Activated CD4-positive, alpha-beta memory T cell treated with anti-CD3 and anti-CD28 coated beads, Interleukin-2, amount 10 ng/mL, durations not matched to agents 7 days and 5 days (primary cell): ENCODE data around the gene MZF1. TPM values are rescaled to one million over a fixed set of nuclear protein-coding genes. Genes with fewer than 3 reads are reported as not detected.

Source experiments
- CTCF ChIA-PET: fragments of 350-600 bp; sonication (Branson Sonifier 250); formaldehyde crosslinking; loops from one replicate; lab custom pipeline; 2021; ENCODE audit warnings: antibody characterized with exemption, inconsistent platforms; lab: Charles Lee
- POLR2A ChIA-PET: fragments of 350-600 bp; sonication (Branson Sonifier 250); formaldehyde crosslinking; loops from one replicate; lab custom pipeline; 2021; ENCODE audit warnings: antibody characterized with exemption; lab: Charles Lee
- DNase-seq: peaks from one replicate; pipeline ENCODE4 v3.0.0-alpha.2; 2020
- H3K27ac Mint-ChIP-seq: one replicate; pipeline ENCODE4 v1.8.0; 2021; ENCODE audit warnings: mild to moderate bottlenecking, mixed read lengths
- H3K27me3 Mint-ChIP-seq: one replicate; pipeline ENCODE4 v1.8.0; 2021; ENCODE audit warnings: mixed read lengths
- H3K36me3 Mint-ChIP-seq: one replicate; pipeline ENCODE4 v1.8.0; 2021; ENCODE audit warnings: low read depth, mixed read lengths
- H3K4me1 Mint-ChIP-seq: one replicate; pipeline ENCODE4 v1.8.0; 2021; ENCODE audit warnings: mixed read lengths
- H3K4me3 Mint-ChIP-seq: one replicate; pipeline ENCODE4 v1.8.0; 2021; ENCODE audit warnings: mild to moderate bottlenecking, mixed read lengths
- H3K9me3 Mint-ChIP-seq: one replicate; pipeline ENCODE4 v1.8.0; 2021; ENCODE audit warnings: mixed read lengths
- total RNA-seq, 2 experiments: library from RNA; stranded (reverse); gene quantifications; one replicate each; pipeline ENCODE4 v1.2.3, GENCODE V29; 2021

MZF1 gene
- total RNA-seq, 2 experiments from 2014 or later, result 21.6 to 22.9 TPM

DNA sequence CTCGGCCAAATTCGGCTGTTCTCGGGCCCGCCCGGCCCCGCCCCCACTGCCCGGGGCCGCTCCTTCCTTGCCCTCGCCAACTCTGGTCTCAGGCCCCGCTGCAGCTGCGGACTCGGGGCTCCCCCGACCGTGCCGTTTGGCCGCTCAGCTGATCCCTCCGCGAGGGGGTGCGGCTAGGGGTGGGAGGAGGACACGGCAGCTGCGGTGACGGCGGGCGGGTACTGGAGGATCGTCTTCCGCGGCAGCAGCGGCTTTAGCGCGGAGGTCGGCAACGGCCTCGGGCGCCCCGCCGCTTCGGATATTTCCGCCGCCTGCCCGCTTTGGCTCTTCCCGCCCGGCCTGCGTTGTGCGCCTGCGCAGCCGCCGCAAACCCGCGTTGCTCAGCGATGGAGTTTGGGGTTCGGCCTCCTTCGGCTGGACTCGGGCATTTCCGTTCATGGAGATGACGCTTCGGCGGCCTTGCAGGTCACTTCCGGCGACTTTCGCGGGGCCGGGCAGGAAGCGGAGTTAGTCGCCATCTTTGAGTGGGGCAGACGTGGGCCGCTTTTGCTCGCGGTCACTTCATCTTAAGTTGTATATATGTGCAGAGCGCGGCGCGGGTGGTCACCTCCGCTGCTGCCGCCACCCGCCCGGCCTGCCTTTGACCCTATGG is 14.4 kb downstream of the MZF1 start:
- Mint-ChIP-seq H3K4me3 (peak overlapping the region; percentile 98), H3K27ac (peak overlapping the region; percentile 100), H3K36me3 (peaks cover 43% of the 10 kb centered on the region), H3K4me1 (peaks cover 81% of the 10 kb centered on the region), H3K9me3 (no peaks in the 10 kb centered on the region), H3K27me3 (no peaks in the 10 kb centered on the region)
- DNase-seq, result peak; percentile 100
- ChIA-PET CTCF (interaction anchor here (1.5 to 2.6 kb wide), 2 partner anchors 40 to 45 kb away, joined by 3 to 15 read pairs; partner anchors contain the start of gene ZBTB45), POLR2A (interaction anchor here (0.6 to 8.9 kb wide), 5 partner anchors 13 to 40 kb away, joined by 3 to 89 read pairs (median 46); partner anchors contain the start of genes MZF1, TRIM28 and ZBTB45)

DNA sequence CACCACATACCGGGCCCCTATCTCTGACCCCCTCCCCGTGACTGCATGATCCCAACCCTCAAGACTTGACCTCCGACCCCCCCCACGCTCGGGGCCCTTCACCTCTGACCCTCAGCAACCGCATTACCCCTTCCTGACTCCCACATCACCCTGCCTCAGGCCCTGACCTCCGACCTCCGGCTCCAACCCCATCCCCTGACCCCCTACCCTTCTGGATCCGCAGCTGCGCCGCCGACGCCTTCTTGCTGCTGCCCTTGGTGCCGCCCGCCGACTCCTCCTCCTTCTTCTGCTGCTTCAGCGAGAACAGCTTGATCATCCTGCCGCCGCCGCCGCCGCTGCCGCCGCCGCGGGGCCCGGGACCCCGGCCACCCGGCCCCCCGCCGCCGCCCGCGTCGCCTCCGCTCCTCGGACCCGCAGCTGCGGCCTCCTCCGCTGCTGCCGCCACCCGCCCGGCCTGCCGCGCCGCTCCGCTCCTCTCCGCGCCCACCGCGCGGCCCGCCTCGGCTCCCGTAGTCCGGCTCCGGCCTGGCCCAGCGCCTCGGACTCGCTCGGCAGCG is 15.0 kb downstream of the MZF1 start, which contains the start of gene UBE2M:
Gene UBE2M, minus strand, starts transcription at position 546 of the 557 bp plus-strand sequence. Its CDS starts 230 bp downstream, at position 316.
- H3K4me1 Mint-ChIP-seq, result peaks cover 78% of the 10 kb centered on the region
- no peaks in the 10 kb centered on the region for H3K27me3 Mint-ChIP-seq
- H3K27ac Mint-ChIP-seq, result peak within 1 kb of the TSS; percentile 100
- peaks cover 47% of the 10 kb centered on the region for H3K36me3 Mint-ChIP-seq
- H3K9me3 Mint-ChIP-seq, result no peaks in the 10 kb centered on the region
- POLR2A ChIA-PET, result interaction anchor here (0.6 to 8.9 kb wide), 5 partner anchors 12 to 44 kb away, joined by 3 to 89 read pairs (median 12); partner anchors contain the start of genes TRIM28 and ZBTB45
- peak within 1 kb of the TSS; percentile 98 for H3K4me3 Mint-ChIP-seq
- peak; percentile 72 for DNase-seq
- CTCF ChIA-PET, result interaction anchor here (1.5 to 2.6 kb wide), 2 partner anchors 39 to 44 kb away, joined by 3 to 15 read pairs; partner anchors contain the start of gene ZBTB45

DNA sequence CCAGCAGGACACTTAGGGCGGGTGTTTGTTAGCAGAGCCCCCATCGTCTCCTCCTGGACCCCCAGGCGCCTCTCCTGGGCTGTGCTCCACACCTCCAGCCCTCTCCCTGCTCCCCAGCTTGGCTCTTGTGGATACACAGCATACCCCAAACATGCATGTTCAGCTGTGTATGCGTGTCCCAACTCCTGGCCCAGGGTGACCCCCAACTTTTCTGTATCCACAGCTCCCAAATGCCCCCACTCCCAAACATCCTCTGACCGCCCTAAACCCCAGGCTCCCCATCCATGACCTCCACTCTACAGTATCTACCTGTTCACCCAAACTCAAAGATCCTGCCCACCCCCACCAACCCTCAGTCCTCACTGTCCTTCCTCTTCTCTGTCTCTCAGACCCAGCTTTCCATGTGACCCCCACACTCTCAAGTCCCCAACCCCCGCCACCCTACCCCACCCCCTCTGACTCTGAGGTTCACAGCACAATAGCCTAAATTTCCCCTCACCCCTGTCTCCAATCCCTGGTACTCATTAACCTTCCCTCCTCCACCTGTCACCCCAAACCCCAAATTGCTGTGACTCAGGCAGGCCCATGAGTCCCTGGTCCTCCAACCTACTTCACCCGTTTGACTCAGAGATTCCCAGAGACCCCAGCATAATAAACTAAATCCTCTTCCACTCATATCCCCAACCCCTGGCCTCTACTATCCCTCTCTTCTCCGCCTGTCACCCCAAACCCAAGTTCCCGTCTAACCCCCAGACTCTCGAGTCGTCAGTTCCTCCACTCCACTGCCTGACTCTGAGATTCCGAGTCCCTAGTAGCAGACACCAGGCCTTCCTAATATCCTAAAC is 15.7 kb downstream of the MZF1 start:
- Mint-ChIP-seq H3K27me3 (no peaks in the 10 kb centered on the region), H3K4me3 (peak overlapping the region; percentile 98), H3K4me1 (peaks cover 80% of the 10 kb centered on the region), H3K36me3 (peaks cover 53% of the 10 kb centered on the region), H3K27ac (peak overlapping the region; percentile 96), H3K9me3 (no peaks in the 10 kb centered on the region)
- no peak for DNase-seq
- ChIA-PET CTCF (no interaction called here), POLR2A (interaction anchor here (0.9 to 8.9 kb wide), 6 partner anchors 12 to 43 kb away, joined by 3 to 89 read pairs (median 8); partner anchors contain the start of genes MZF1, TRIM28 and ZBTB45)

DNA sequence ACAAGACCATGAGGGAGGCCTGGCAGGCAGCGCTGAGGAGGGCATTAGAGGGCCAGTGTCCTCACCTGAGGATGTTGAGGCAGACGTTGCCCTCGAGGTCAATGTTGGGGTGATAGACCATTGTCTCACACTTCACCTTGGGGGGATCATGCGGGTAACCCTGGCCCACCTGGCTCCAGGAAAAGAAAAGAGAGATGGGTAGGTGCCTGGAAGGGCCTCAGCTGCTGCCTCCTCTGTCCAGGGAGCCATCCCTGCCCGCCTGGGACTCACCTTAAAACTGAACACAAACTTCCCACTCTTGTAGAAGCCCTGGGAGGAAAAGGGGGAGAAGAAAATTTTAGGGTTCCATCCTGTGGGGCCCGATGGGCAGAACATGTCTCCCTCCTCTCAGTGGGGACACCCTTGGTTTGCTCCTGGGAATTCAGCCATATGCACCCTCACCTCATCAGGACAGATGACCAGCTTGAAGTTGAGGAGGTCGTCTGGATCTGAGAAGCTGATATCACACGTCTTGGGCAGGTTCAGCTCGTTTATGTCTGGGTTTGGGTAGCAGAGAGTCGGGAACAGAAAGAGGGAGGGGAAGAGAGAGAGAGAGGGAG is 16.4 kb downstream of the MZF1 start:
- ChIA-PET POLR2A (interaction anchor here (0.9 to 8.9 kb wide), 4 partner anchors 11 to 38 kb away, joined by 3 to 89 read pairs (median 28); partner anchors contain the start of genes MZF1, TRIM28 and ZBTB45), CTCF (no interaction called here)
- Mint-ChIP-seq H3K36me3 (peaks cover 58% of the 10 kb centered on the region), H3K9me3 (no peaks in the 10 kb centered on the region), H3K27ac (peak overlapping the region; percentile 96), H3K4me3 (peak overlapping the region; percentile 98), H3K4me1 (peaks cover 75% of the 10 kb centered on the region), H3K27me3 (no peaks in the 10 kb centered on the region)
- no peak for DNase-seq

DNA sequence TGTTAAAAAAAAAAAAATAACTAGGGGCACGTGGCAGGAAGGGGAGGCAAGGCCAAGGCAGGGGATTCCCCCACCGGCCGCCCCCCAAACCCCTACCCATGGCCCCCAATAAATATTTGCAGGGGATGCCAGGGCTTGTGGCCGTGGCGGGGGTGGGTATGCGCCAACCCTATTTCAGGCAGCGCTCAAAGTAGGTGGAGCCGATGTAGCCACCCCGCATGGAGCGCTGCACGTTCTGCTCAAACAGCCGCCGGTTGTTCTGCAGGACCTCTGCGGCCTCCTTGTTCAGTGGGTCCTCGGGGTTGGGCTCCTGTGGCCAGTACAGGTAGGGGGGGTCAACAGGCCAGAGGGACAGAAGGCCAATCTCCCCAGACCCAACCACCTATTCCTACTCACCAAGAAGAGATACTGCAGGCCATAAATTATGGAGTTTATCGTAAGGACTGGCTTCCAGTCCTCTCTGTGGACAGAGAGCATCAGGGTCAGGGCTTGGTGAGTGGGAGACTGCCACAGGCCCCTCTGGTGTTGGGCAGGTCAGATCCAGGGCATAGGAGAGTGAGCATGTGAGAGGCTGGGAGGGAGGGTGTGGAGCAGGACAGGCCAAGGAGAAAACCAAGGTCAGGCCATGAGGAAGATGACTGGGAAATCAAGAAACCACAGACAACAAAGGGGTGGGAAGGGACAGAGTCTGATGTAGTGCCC is 17.1 kb downstream of the MZF1 start:
- peak overlapping the region; percentile 96 for H3K27ac Mint-ChIP-seq
- H3K9me3 Mint-ChIP-seq, result no peaks in the 10 kb centered on the region
- ChIA-PET POLR2A (interaction anchor here (1.3 to 8.9 kb wide), 6 partner anchors 8 to 42 kb away, joined by 7 to 89 read pairs (median 48); partner anchors contain the start of genes TRIM28 and ZBTB45), CTCF (interaction anchor here (0.6 to 3.2 kb wide), 3 partner anchors 25 to 62 kb away, joined by 3 to 39 read pairs (median 7); partner anchors contain the start of gene ZBTB45)
- H3K4me3 Mint-ChIP-seq, result peak overlapping the region; percentile 98
- peaks cover 63% of the 10 kb centered on the region for H3K36me3 Mint-ChIP-seq
- DNase-seq, result no peak
- peaks cover 69% of the 10 kb centered on the region for H3K4me1 Mint-ChIP-seq
- H3K27me3 Mint-ChIP-seq, result no peaks in the 10 kb centered on the region

DNA sequence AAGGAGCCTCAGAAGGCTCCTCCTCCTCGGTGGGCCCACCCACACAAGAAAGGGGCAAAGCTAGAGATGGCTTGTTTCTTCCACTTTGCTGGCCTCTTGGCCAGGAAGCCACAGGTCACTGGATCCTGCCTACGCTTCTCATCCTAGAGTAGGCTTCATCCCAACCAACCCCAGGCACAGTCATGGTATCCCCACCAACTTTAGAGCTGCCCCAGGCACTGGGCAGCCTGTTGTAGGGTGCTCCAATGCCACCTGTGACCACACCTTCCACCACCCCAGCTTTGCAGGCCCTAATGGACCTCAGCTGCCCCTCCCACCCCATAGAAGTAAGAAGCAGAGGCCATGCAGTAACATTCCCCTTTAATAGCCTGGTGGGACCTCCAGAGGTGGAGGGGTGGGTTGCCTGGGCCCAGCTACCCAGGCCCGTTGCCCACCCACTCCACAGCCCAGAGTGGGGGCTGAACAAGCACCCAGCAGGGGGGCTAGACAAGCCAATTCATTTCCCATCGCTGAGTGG is 17.7 kb downstream of the MZF1 start:
- Mint-ChIP-seq H3K4me1 (peaks cover 66% of the 10 kb centered on the region), H3K27me3 (no peaks in the 10 kb centered on the region), H3K4me3 (peak overlapping the region; percentile 97)

DNA sequence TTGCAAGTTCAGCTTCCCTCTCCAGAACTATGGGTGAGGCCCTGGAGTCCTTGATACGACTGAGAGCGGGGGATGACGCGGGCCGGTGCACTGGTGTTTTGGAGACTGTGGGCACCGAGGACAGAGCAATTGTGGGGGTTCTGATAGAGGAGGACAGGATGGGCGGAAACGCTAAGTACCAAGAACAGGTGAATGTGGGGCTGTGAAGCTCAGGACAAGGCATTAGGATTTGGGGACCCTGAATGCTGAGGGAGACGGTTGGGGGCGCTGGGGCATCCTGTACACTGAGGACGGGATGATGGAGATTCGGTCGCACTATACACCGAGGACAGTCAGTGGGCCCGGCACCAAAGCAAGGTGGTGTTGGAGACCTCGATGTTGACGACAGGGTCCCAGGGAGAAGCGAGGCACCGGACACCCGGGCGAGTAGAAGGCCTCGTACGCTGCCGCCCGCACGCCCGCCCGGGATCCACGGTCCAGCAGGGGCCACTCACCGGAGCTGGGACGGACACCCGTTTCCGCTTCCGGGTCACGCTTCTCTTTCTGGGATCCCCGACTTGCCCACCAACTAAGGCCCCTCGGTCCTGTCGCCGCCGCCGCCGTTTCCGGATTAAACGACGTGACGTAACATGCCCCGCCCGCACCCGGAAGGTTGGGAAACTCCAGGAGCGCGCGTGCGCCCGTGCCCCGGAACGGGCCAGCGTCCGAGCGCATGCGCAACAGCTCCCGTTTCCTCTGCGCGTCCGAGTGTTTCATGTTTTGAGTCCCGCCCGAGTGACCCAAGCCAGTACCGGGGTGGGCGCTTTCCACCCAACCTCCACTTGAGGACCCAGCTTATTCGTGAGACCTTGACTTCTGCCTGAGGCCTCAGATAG is 18.4 kb downstream of the MZF1 start, which contains the start of gene CHMP2A:
Gene CHMP2A, minus strand, starts transcription at position 612 of the 875 bp plus-strand sequence. CDS start 893 bp downstream, outside the sequence.
- H3K36me3 Mint-ChIP-seq, result peaks cover 74% of the 10 kb centered on the region
- POLR2A ChIA-PET, result interaction anchor here (1.1 to 7.2 kb wide), 13 partner anchors 8 to 326 kb away, joined by 3 to 82 read pairs (median 6); partner anchors contain the start of genes MZF1, TRIM28, ZBTB45 and ZNF497
- no peaks in the 10 kb centered on the region for H3K9me3 Mint-ChIP-seq
- H3K27ac Mint-ChIP-seq, result peak within 1 kb of the TSS; percentile 96
- H3K4me1 Mint-ChIP-seq, result peaks cover 61% of the 10 kb centered on the region
- peak; percentile 98 for DNase-seq
- H3K27me3 Mint-ChIP-seq, result no peaks in the 10 kb centered on the region
- peak within 1 kb of the TSS; percentile 97 for H3K4me3 Mint-ChIP-seq
- CTCF ChIA-PET, result interaction anchor here (0.6 to 3.2 kb wide), 8 partner anchors 11 to 61 kb away, joined by 3 to 39 read pairs (median 5); partner anchors contain the start of genes TRIM28 and ZBTB45

More for the DNA sequence above, 17.7 kb downstream of the MZF1 start:
- H3K9me3 Mint-ChIP-seq, result no peaks in the 10 kb centered on the region
- CTCF ChIA-PET, result interaction anchor here (0.6 to 3.2 kb wide), 7 partner anchors 11 to 62 kb away, joined by 3 to 39 read pairs (median 6); partner anchors contain the start of genes TRIM28 and ZBTB45
- peaks cover 69% of the 10 kb centered on the region for H3K36me3 Mint-ChIP-seq
- no peak for DNase-seq
- H3K27ac Mint-ChIP-seq, result peak overlapping the region; percentile 96
- POLR2A ChIA-PET, result interaction anchor here (1.1 to 7.2 kb wide), 10 partner anchors 8 to 169 kb away, joined by 3 to 82 read pairs (median 8); partner anchors contain the start of genes MZF1, TRIM28 and ZBTB45

DNA sequence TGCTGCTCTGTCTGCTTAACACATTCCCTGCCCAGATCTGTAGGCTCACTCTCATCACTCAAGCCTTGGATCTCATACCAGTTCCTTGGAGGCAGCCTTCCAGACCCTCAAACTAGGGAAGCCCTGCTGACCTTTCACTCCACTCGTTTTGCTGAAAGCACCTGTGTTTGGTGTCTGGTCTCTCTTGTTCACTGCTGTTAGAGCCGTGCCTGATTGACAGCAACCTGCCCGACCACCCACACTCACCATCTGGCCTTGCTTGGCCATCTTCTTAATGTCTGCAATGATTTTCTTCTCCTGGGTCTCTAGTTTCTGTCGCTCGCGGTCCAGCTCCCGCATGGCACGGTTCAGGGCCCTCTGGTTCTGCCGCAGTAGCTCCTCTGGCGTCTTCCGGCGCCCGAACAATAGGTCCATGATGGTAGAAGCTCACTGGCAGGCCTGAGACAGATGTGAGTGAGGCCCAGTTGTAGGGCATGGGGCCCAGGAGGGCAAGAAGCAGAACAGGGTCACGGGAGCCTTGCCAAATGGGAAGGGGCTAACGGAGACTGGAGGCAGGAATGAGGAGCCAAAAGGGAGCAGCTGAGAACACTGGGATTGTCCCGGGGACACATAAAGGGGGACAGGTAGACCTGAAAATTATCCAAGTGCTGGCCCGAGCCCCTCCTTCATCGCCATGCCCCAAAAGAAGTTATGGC is 19.2 kb downstream of the MZF1 start:
- Mint-ChIP-seq H3K4me3 (peak overlapping the region; percentile 97), H3K4me1 (peaks cover 54% of the 10 kb centered on the region), H3K27ac (peak overlapping the region; percentile 96), H3K36me3 (peaks cover 80% of the 10 kb centered on the region), H3K9me3 (no peaks in the 10 kb centered on the region), H3K27me3 (no peaks in the 10 kb centered on the region)
- CTCF ChIA-PET, result interaction anchor here (1.3 to 3.2 kb wide), 5 partner anchors 10 to 40 kb away, joined by 3 to 39 read pairs (median 7); partner anchors contain the start of genes TRIM28 and ZBTB45
- POLR2A ChIA-PET, result interaction anchor here (1.1 to 7.2 kb wide), 11 partner anchors 9 to 325 kb away, joined by 3 to 82 read pairs (median 6); partner anchors contain the start of genes MZF1, TRIM28, ZBTB45 and ZNF497
- no peak for DNase-seq

DNA sequence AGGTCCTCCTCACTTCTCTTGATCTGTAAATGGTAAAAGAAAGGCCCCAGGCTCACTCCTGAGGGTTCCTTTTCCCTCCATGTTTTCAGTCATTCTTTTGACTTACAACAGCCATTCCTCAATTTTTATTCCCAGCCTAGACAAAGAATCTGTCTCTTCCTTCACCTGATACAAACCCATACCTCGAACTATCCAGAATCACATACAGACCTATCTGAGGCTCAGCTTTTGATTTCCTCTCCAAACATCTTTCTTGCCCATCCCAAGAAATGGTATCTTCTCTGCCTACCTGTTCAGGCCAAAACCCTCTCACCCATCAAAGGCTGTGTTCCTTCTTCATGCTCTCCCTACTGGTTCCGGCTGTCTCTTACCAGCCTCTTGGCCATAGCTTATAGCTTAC is 20.5 kb downstream of the MZF1 start:
- Mint-ChIP-seq H3K36me3 (peaks cover 83% of the 10 kb centered on the region), H3K4me1 (peaks cover 52% of the 10 kb centered on the region), H3K4me3 (no peak overlapping the region), H3K27me3 (no peaks in the 10 kb centered on the region), H3K27ac (peak overlapping the region; percentile 23), H3K9me3 (no peaks in the 10 kb centered on the region)
- ChIA-PET POLR2A (interaction anchor here (1.8 to 7.2 kb wide), 4 partner anchors 8 to 190 kb away, joined by 6 to 82 read pairs (median 40); partner anchors contain the start of genes TRIM28, ZBTB45 and ZNF497), CTCF (interaction anchor here (0.6 to 3.2 kb wide), 3 partner anchors 9 to 702 kb away, joined by 3 to 39 read pairs (median 4); partner anchors contain the start of genes TRIM28 and ZBTB45)
- no peak for DNase-seq
